GM12874 (cell line): ENCODE measurements around the gene MSANTD3.

ENCODE experiments used
- CTCF ChIP-seq: IDR thresholded peaks from 2 replicates; pipeline ENCODE4 v1.5.1; 2011; ENCODE audit warnings: low read depth, mild to moderate bottlenecking, control low read depth, low read length, moderate library complexity; ENCODE audit not compliant: insufficient read depth

Gene MSANTD3

GRCh38 chr9:100499866-100500265, 72.9 kb downstream of the MSANTD3 start:
- TF ChIP-seq CTCF = no peak
